NCI-H2196 (cell line): ENCODE results near the gene MACROD2.
"Not testable (repeated sequence)": the region's sequence is repeated elsewhere in the genome, so short reads cannot be mapped to it uniquely, and the experiment has no call there.

ENCODE experiments used
- DNase-seq: peaks from one replicate; lab custom pipeline; 2025; ENCODE audit not compliant: unreplicated experiment; lab: John Stamatoyannopoulos, UW

The MACROD2 gene

GRCh38 chr20:13995086-13995665 lies at the start of gene MACROD2:
TSS of gene MACROD2 (plus strand) at chr20:13995516.
- peak; percentile 99 for DNase-seq

GRCh38 chr20:13947719-13948118 lies 47.6 kb upstream of the MACROD2 start:
- no peak for DNase-seq

- no peak for DNase-seq
These were observed 42.1 kb upstream of the MACROD2 start for GRCh38 chr20:13953227-13953626.

GRCh38 chr20:13960119-13960518 lies 35.2 kb upstream of the MACROD2 start:
- no peak for DNase-seq

- no peak for DNase-seq
These were observed 34.8 kb upstream of the MACROD2 start for GRCh38 chr20:13960525-13960924.

GRCh38 chr20:13984211-13984610 lies 11.1 kb upstream of the MACROD2 start:
- no peak for DNase-seq

- peak; percentile 69 for DNase-seq
These were observed 4.9 kb upstream of the MACROD2 start, which contains the start of gene SEL1L2 for GRCh38 chr20:13990465-13990864. TSS of gene SEL1L2 (minus strand) at chr20:13990614. CDS start at chr20:13990534, 80 bp downstream.

GRCh38 chr20:13991311-13991710 lies 4.0 kb upstream of the MACROD2 start:
- no peak for DNase-seq

- not testable (repeated sequence) for DNase-seq
These were observed 3.4 kb upstream of the MACROD2 start for GRCh38 chr20:13991955-13992354.

- peak; percentile 69 for DNase-seq
These were observed 525 bp downstream of the MACROD2 start for GRCh38 chr20:13995841-13996240.

GRCh38 chr20:13996265-13996664 lies 949 bp downstream of the MACROD2 start:
- DNase-seq, result peak; percentile 32

GRCh38 chr20:14000917-14001316 lies 5.6 kb downstream of the MACROD2 start:
- DNase-seq, result no peak

GRCh38 chr20:14005996-14006395 lies 10.7 kb downstream of the MACROD2 start:
- DNase-seq, result no peak

- no peak for DNase-seq
These were observed 13.9 kb downstream of the MACROD2 start for GRCh38 chr20:14009208-14009607.

- DNase-seq, result no peak
These were observed 17.4 kb downstream of the MACROD2 start for GRCh38 chr20:14012671-14013070.

GRCh38 chr20:14030991-14031390 lies 35.7 kb downstream of the MACROD2 start:
- DNase-seq, result no peak

- DNase-seq, result no peak
These were observed 38.0 kb downstream of the MACROD2 start for GRCh38 chr20:14033310-14033709.

- DNase-seq, result no peak
These were observed 41.3 kb downstream of the MACROD2 start for GRCh38 chr20:14036567-14036966.

- DNase-seq, result not testable (repeated sequence)
These were observed 49.5 kb downstream of the MACROD2 start for GRCh38 chr20:14044712-14045276.

- DNase-seq, result no peak
These were observed 51.2 kb downstream of the MACROD2 start for GRCh38 chr20:14046534-14046933.

GRCh38 chr20:14049111-14049510 lies 53.8 kb downstream of the MACROD2 start:
- no peak for DNase-seq

GRCh38 chr20:14051454-14051853 lies 56.1 kb downstream of the MACROD2 start:
- no peak for DNase-seq
